Parietal lobe (tissue), 1 donor: ENCODE measurements around the gene MCHR2. TPM values are rescaled to one million over a fixed set of nuclear protein-coding genes. Genes with fewer than 3 reads are reported as not detected.

ENCODE experiments used
- total RNA-seq: library from RNA; depleted of rRNA; stranded (reverse); fragments of >200 nt; gene quantifications from one replicate; pipeline ENCODE4 v1.2.3, GENCODE V29; 2014

The MCHR2 gene
- 8.5 TPM for total RNA-seq

GRCh38 chr6:99993533-99994251, at the start of gene MCHR2:
TSS of gene MCHR2 (minus strand) at chr6:99994223. CDS start at chr6:99956147, 38,076 bp downstream.

